NCI-H524 (cell line): ENCODE data around the gene KRT24.
"Not testable (repeated sequence)": the region's sequence is repeated elsewhere in the genome, so short reads cannot be mapped to it uniquely, and the experiment has no call there.

ENCODE experiments used
- DNase-seq, 2 experiments: peaks; one replicate each; lab custom pipeline; 2025; lab: John Stamatoyannopoulos, UW

The KRT24 gene

GRCh38 chr17:40703652-40704051, at the start of gene KRT24:
Gene KRT24 (minus strand): TSS chr17:40703752. CDS start chr17:40703693, 59 bp downstream.
- DNase-seq: no peak

- no peak for DNase-seq
These were observed 47.5 kb upstream of the KRT24 start for GRCh38 chr17:40751065-40751464.

GRCh38 chr17:40750391-40750790, 46.8 kb upstream of the KRT24 start:
- no peak for DNase-seq

- not testable (repeated sequence) for DNase-seq
These were observed 45.1 kb upstream of the KRT24 start for GRCh38 chr17:40748666-40749065.

- no peak for DNase-seq
These were observed 35.0 kb upstream of the KRT24 start for GRCh38 chr17:40738553-40738952.

GRCh38 chr17:40735016-40735415, 31.5 kb upstream of the KRT24 start:
- no peak for DNase-seq

DNA sequence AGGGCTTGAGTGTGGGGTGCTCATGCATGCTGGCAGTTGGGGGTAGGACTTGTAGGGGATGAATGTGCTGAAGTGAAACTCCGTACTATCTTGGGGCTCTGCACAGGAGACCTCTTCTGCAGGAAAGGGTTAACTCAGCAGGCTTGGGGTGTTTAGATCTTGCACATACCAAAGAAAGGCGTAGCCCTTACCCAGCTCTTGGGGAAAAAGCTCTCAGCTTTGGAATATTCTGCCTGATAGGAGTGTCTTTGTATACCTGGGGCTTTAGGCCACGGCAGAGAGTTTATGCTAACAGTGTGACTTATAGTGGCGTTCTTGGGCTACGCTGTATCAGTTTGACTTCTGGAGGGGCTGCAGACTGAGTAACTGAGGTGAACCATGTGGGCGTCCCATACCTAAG, 30.5 kb upstream of the KRT24 start:
- no peak for DNase-seq

- no peak for DNase-seq
These were observed 27.4 kb upstream of the KRT24 start for GRCh38 chr17:40730970-40731369.

- no peak for DNase-seq
These were observed 24.1 kb upstream of the KRT24 start for GRCh38 chr17:40727447-40728231.

GRCh38 chr17:40726919-40727318, 23.4 kb upstream of the KRT24 start:
- DNase-seq: no peak

- no peak for DNase-seq
These were observed 21.1 kb upstream of the KRT24 start for GRCh38 chr17:40724656-40725055.

DNA sequence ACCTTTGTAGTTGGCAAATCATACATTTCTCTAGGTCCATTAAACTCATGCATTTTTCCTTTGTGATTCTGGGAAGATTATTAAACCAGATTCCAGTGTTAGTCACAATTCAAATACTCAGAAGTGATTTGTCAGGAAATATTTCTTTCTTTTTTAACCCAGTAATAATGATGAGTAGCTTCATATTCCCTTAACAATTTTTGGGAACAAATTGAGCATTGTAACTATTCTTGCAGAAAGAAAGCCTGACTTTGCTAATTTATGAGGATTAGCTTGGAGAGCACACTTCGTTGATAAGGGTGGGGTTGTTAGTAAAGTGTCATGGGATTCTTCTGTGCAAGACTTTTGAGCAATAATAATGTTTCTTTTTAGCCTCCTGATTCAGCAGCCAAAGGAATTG, 18.7 kb upstream of the KRT24 start:
- DNase-seq: no peak

DNA sequence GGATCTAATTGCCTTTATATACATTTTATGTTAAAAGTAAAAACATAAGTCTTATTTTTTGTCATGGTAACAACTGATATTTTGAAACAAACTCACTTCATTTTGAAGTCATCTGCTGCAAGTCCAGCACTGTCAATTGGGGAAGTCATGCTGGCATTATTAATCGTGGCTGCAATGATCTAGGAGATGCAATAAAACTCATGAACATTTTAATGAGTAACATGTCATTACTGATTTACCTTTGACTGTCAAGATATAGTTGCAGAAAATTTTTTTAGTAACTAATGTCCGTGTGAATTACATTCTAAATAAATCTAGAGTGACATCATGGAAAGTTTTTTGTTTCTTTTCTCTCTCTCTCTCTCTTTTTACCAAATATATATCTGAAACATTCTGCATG, 17.3 kb upstream of the KRT24 start:
- no peak for DNase-seq

DNA sequence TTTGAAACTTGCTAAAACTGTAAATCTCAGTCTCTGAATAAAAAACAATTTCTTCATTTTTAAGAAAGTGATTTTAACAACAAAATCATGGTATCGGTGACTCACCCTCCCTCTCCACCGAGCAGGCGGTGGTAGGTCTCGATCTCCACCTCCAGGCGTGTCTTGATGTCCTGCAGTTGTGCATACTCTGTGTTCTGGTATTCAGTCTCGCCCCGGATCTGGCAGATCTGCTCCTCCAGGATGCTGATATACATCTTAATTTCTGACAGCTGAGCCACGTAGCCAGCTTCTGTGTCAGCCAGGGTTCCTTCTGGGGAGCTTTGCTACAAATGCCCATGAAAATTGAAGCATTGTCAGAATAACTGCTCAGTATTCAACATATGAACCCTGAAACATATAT, 15.4 kb upstream of the KRT24 start:
- no peak for DNase-seq

- no peak for DNase-seq
These were observed 14.2 kb upstream of the KRT24 start for GRCh38 chr17:40717776-40718175.

DNA sequence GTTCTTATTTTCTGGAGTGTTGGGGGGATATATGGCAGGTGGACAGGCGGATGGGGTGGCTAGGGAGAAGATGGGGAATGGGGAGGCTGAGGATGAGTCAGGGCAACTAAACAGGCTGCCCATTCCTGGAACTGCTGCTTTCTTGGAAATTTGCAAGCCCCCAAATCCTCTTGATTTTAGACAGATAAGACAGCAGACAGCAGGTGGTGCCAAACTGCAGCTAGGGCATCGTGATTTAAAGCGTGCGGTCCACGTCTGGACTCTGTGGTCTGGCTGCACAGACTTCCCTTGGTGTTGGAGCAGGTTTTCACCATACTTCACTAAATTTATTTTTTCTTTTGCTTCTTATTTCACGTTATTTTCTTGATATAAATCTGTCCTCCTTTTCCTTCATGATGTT, 10.9 kb upstream of the KRT24 start:
- peak in 1 of 2 experiments; percentile 7 for DNase-seq

- DNase-seq: no peak
These were observed 4.2 kb upstream of the KRT24 start for GRCh38 chr17:40707745-40708144.

- no peak for DNase-seq
These were observed 2.0 kb upstream of the KRT24 start for GRCh38 chr17:40705584-40705983.

- DNase-seq: no peak
These were observed 1.3 kb downstream of the KRT24 start for GRCh38 chr17:40702271-40702670.

GRCh38 chr17:40699853-40700252, 3.7 kb downstream of the KRT24 start:
- no peak for DNase-seq

- DNase-seq: no peak
These were observed 4.2 kb downstream of the KRT24 start for GRCh38 chr17:40699371-40699770.

GRCh38 chr17:40697297-40697696, 6.3 kb downstream of the KRT24 start:
- DNase-seq: peak in 1 of 2 experiments; percentile 7

- DNase-seq: no peak
These were observed 6.9 kb downstream of the KRT24 start for GRCh38 chr17:40696651-40697072.

DNA sequence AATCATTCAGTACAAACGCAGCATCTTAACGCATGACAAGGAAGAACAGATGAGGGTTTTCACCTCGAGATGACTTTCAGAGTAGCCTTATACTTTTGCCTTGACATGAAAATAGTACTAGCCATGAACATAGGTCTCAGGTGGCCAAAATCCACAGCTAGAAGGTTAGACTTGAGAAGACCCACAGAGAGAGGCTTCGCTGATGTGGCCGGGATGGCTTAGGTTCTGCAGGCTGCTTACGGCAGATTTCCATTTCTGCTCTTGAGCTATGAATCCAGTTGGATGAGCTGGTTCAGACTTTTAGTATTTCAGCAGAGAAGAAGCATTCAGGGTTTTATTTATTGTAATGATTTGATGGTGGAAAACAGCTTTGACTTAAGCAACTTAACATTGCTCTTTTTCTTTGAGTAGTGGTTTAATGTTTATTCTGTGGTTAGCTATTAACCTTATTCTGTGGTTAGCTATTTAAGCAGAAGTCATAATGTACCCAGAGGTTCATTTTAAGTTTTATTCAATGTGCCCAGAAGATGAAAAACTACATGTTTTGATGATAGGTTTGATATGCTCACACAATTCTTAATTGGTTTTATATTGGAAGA, 7.6 kb downstream of the KRT24 start:
- DNase-seq: no peak
